SK-N-SH treated with all-trans-retinoic acid at 6 μM for 48 hours (cell line): Measurements from ENCODE around the gene HRH3.

Experiments
- ARNTL ChIP-seq: fragments of 450-650 bp; formaldehyde crosslinking; IDR thresholded peaks from 2 replicates; pipeline ENCODE4 v1.5.0; 2020; ENCODE audit warnings: low read depth, mild to moderate bottlenecking, moderate library complexity, borderline replicate concordance
- BACH2 ChIP-seq: fragments of 250-450 bp; sonication (Bioruptor Pico); IDR thresholded peaks from 2 replicates; pipeline ENCODE4 v1.9.0; 2021; ENCODE audit warnings: mild to moderate bottlenecking, borderline replicate concordance
- CSDC2 ChIP-seq: fragments of 250-450 bp; sonication (Bioruptor Pico); IDR thresholded peaks from 2 replicates; pipeline ENCODE4 v1.5.0; 2020; ENCODE audit warnings: mild to moderate bottlenecking, moderate library complexity
- ISL1 ChIP-seq: fragments of 250-450 bp; sonication (Bioruptor Pico); IDR thresholded peaks from 2 replicates; pipeline ENCODE4 v2.1.2; 2022; ENCODE audit warnings: mild to moderate bottlenecking, moderate library complexity
- ZC3H10 ChIP-seq: fragments of 250-450 bp; sonication (Bioruptor Pico); IDR thresholded peaks from 2 replicates; pipeline ENCODE4 v1.5.1; 2021; ENCODE audit warnings: mild to moderate bottlenecking, moderate library complexity
- ZFP3 ChIP-seq: fragments of 250-450 bp; sonication (Bioruptor Pico); IDR thresholded peaks from 2 replicates; pipeline ENCODE4 v1.5.0; 2020; ENCODE audit warnings: mild to moderate bottlenecking, moderate library complexity
- ZFP30 ChIP-seq: fragments of 450-650 bp; formaldehyde crosslinking; IDR thresholded peaks from 2 replicates; pipeline ENCODE4 v1.5.0; 2022; ENCODE audit warnings: mild to moderate bottlenecking, moderate library complexity
- ZNF8 ChIP-seq: fragments of 450-650 bp; formaldehyde crosslinking; IDR thresholded peaks from 2 replicates; pipeline ENCODE4 v1.5.0; 2020; ENCODE audit warnings: mild to moderate bottlenecking, moderate library complexity

DNA sequence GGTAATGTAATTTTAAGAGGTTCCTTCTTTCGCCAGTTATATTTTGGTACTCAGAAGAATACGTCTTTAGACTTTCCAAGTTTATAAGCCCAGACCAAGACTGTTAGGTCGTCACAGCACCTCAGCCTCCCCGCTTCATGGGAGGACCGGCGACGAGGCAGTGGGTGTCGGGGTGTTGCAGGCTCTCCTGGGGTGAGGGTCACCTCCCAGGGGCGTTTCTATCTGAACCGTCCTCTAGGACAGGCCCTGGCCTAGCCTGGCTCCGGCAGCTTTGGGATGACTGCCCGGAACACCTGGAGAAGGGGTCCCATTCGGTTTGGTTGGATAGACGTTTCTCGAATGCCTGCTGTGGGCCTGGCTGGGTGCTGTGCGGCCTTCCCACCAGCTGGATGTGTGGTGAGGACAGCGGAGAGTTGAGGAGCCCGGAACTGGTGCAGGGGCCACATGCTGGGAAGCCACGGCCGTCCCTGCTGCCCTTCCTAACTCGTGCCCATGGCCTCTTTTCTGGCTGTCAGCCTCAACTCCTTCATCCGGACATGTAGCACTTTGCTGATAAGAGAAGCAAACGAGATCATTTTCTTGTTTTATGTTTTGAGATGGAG is 19.3 kb upstream of the HRH3 start:
- TF ChIP-seq ZNF8 (no peak), ZFP3 (CRISPR knock-in tag) (no peak), ZFP30 (CRISPR knock-in tag) (no peak), BACH2 (CRISPR knock-in tag) (no peak), ARNTL (CRISPR knock-in tag) (no peak), ISL1 (CRISPR knock-in tag) (no peak), ZC3H10 (CRISPR knock-in tag) (no peak), CSDC2 (no peak)
